ENCODE results near the gene NRARP. TPM values are rescaled to one million over a fixed set of nuclear protein-coding genes. Genes with fewer than 3 reads are reported as not detected.

Gene NRARP
- total and polyA plus RNA-seq, 7 donors, result 0.73 to 7.5 (median 3.5) TPM

GRCh38 chr9:137269231-137269772 lies 32.8 kb downstream of the NRARP start:
- ATAC-seq (peak; percentile 76 to 90 (median 86)), DNase-seq (peak; percentile 46 to 87)
- H3K27ac ChIP-seq, result peak overlapping the region; percentile 91
- H3K4me1 ChIP-seq, result peaks cover 19% of the 10 kb centered on the region
- WGBS, 3 donors, result 23 to 36% (median 23%) methylated on average over 17 of the region's 17 CpGs
- H3K9me3 ChIP-seq, result no peaks in the 10 kb centered on the region
- peaks cover 2 to 65% of the 10 kb centered on the region in 2 donors for H3K36me3 ChIP-seq (ENCODE audit: insufficient read depth in 1 of 2, low read depth in 1 of 2)
- H3K4me3 ChIP-seq, result peak overlapping the region; percentile 65
- TF ChIP-seq CTCF (IDR thresholded peaks at IDR 0.05), result no peak
- intact Hi-C loops (cut with DNase I), result no loop called here
- H3K27me3 ChIP-seq (ENCODE audit: insufficient read depth in 3 of 3, low read length in 2 of 3), result peaks cover 0 to 2% (median 0%) of the 10 kb centered on the region in 3 donors

- Histone ChIP-seq H3K36me3 (ENCODE audit: insufficient read depth in 1 of 2, low read depth in 1 of 2) (peaks cover 6 to 72% of the 10 kb centered on the region in 2 donors), H3K27ac (peak overlapping the region; percentile 91), H3K27me3 (ENCODE audit: insufficient read depth in 3 of 3, low read length in 2 of 3) (no peaks in the 10 kb centered on the region), H3K9me3 (no peaks in the 10 kb centered on the region), H3K4me3 (peak overlapping the region; percentile 65), H3K4me1 (peaks cover 19% of the 10 kb centered on the region)
- 47 to 57% (median 50%) methylated on average over 19 of the region's 19 CpGs for WGBS, 3 donors
- no peak for TF ChIP-seq CTCF (IDR thresholded peaks at IDR 0.05)
- DNase-seq (no peak), ATAC-seq (peak; percentile 32 to 52 (median 38))
- intact Hi-C loops (cut with DNase I), result no loop called here
Measured at GRCh38 chr9:137268538-137269201, 33.4 kb downstream of the NRARP start.

DNA sequence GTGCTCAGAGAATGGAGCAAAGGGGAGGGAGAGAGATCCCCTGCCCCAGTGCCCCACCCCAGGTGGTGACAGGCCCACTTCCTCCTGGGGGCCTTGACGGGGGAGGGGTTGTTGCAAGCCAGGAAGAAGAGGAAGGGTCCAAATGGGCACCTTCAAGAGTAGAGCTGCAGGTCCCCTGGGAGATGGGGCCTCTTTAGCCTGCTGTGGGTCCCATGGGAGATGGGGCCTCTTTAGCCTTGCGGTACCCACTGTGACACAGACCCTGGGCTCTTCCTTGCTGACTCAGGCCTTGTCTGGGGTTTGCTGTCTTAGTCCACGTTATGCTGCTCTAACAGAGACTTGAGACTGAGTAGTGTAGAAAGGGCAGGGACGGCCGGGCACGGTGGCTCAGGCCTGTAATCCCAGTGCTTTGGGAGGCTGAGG lies 34.1 kb downstream of the NRARP start:
- peak overlapping the region; percentile 65 for H3K4me3 ChIP-seq
- peaks cover 19% of the 10 kb centered on the region for H3K4me1 ChIP-seq

DNA sequence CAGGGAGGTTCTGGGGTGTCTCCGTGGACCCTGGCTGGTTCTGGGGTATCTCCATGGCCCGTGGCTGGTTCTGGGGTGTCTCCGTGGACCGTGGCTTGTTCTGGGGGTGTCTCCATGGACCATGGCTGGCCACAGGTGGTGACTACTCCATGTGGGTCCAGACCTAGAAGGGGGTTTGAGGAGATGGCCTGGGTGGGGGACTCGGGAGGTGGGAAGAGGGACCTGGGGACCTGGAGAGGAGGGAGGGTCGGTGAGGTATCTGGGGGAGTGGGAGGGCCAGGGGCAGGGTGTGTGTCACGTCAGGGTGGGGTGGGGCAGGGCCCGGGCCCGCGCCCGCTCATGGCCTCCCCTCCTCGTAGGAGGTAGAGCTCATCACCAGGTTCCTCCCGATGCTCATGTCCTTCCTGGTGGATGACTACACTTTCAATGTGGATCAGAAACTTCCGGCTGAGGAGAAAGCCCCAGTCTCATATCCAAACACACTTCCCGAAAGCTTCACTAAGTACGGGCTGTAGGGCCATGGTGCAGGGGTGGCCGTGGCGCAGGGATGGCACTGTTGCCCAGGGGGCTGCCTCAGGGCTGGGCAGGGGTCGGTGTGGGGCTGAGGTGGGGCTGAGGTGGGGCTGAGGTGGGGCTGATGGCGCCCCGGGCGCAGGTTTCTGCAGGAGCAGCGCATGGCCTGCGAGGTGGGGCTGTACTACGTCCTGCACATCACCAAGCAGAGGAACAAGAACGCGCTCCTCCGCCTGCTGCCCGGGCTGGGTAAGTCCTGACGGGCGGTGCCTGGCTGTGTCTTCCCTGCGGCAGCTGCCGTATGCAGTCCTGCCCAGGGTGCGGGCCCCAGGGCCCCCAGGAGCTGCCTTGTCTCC lies 35.3 kb downstream of the NRARP start:
- Histone ChIP-seq H3K4me3 (peak overlapping the region; percentile 65), H3K36me3 (ENCODE audit: insufficient read depth in 1 of 2, low read depth in 1 of 2) (peaks cover 4 to 62% of the 10 kb centered on the region in 2 donors), H3K27me3 (ENCODE audit: insufficient read depth in 3 of 3, low read length in 2 of 3) (no peaks in the 10 kb centered on the region), H3K9me3 (no peaks in the 10 kb centered on the region), H3K27ac (no peak overlapping the region), H3K4me1 (peaks cover 24% of the 10 kb centered on the region)
- no peak for TF ChIP-seq CTCF (IDR thresholded peaks at IDR 0.05)
- peak in 1 of 2 donors; percentile 11 for DNase-seq
- ATAC-seq, result no peak
- WGBS, 3 donors, result 90 to 95% (median 91%) methylated on average over 34 of the region's 34 CpGs
- intact Hi-C loops (cut with DNase I), result no loop called here

More for the DNA sequence above, 34.1 kb downstream of the NRARP start:
- Histone ChIP-seq H3K27me3 (ENCODE audit: insufficient read depth in 3 of 3, low read length in 2 of 3) (no peaks in the 10 kb centered on the region), H3K27ac (peak overlapping the region; percentile 91), H3K9me3 (no peaks in the 10 kb centered on the region), H3K36me3 (ENCODE audit: insufficient read depth in 1 of 2, low read depth in 1 of 2) (peaks cover 6 to 71% of the 10 kb centered on the region in 2 donors)
- ATAC-seq (no peak), DNase-seq (no peak)
- WGBS, 3 donors, result 85 to 87% (median 86%) methylated on average over 5 to 6 of the region's 6 CpGs
- no peak for TF ChIP-seq CTCF (IDR thresholded peaks at IDR 0.05)
- intact Hi-C loops (cut with DNase I), result no loop called here
